Mucosa of gallbladder (tissue), 1 donor: Measurements from ENCODE around the gene PCK2. TPM values are rescaled to one million over a fixed set of nuclear protein-coding genes. Genes with fewer than 3 reads are reported as not detected.
"Not testable (repeated sequence)": the region's sequence is repeated elsewhere in the genome, so short reads cannot be mapped to it uniquely, and the experiment has no call there.

Experiments used
- DNase-seq: peaks from one replicate; pipeline ENCODE4 v3.0.0-alpha.2; 2020; ENCODE audit warnings: low spot score
- total RNA-seq: library from RNA; stranded (reverse); gene quantifications from one replicate; pipeline ENCODE4 v1.2.1, GENCODE V29; 2021
- donor health status: DM: no; HTN: no; CAD: no.

PCK2 gene
- total RNA-seq, 1 donor from 2014 or later: 28.9 TPM

DNA sequence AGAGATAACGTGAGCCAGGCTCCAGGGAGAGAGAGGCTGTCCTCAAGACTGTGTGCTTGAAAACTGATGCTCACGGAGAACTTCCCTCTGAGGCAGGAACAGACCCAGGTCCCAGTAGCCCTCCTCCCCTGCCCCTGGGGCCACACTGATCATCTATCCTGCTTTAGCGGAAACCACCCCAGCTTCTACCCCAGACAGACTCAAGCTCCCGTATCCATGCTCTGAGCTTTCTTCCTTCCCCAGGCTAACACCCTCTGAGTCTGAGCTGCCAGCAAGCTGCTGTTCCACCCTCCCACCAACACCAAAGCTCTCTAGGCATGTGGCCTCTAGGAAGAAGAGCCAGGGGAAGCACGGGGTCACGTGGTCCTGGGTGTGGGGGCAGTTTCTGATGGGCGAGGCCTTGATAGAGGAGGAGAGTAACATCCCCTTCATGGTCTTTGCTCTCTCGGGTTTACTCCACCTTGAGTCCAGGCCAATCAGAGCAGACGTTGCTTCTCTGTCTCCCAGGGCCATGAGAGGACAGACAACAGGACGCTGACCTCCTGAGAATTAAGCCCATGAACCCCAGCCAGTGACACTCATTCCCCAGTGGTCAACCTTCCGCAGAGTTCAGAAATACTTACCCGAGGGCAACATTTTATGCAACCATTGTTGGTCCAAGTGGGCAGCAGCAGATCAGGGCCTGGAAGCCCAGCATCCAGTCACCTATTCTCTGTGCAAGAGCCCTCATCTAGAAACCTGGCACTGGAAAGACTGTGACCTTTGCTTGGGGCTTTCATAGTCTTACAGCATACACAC, 1.4 kb downstream of the PCK2 start:
- DNase-seq: no peak

DNA sequence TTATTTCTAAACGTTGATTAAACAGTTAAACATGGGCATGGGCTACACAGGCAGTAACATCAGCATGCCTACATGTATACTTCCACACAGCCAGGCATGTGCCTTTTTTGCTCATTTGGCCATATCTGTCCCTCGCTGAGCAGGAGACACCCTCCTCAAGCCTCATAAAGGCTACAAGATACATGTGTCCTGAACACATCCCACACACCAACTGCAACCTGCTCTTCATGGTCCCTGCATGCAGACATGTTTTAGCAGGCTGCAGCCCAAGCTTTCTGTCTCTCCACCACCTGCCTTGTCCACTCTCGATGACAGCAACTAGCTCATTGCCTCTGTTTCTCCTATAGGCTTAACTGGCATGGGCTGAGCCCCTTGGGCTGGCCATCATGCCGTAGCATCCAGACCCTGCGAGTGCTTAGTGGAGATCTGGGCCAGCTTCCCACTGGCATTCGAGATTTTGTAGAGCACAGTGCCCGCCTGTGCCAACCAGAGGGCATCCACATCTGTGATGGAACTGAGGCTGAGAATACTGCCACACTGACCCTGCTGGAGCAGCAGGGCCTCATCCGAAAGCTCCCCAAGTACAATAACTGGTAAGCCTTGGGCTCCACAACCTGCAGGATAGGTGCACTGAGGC, 2.6 kb downstream of the PCK2 start:
- no peak for DNase-seq

DNA sequence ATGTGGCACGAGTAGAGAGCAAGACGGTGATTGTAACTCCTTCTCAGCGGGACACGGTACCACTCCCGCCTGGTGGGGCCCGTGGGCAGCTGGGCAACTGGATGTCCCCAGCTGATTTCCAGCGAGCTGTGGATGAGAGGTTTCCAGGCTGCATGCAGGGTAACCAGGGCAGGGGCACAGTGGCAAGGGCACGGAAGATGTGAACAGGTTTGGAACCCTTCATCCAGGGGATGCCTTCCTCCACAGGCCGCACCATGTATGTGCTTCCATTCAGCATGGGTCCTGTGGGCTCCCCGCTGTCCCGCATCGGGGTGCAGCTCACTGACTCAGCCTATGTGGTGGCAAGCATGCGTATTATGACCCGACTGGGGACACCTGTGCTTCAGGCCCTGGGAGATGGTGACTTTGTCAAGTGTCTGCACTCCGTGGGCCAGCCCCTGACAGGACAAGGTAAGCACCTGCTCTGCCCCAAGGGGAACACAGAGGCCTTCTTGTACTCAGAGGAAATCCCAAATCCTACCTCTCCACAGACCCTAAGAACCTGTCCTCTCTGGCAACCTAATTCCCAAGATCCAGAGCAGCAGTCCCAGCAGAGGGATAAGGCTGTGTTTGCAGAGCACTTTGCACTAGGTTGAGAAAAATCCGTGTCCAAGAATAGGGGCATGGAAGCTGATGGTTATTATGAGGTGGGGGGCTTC, 4.3 kb downstream of the PCK2 start:
- no peak for DNase-seq

GRCh38 chr14:24098927-24099813, 5.1 kb downstream of the PCK2 start:
- DNase-seq: no peak

DNA sequence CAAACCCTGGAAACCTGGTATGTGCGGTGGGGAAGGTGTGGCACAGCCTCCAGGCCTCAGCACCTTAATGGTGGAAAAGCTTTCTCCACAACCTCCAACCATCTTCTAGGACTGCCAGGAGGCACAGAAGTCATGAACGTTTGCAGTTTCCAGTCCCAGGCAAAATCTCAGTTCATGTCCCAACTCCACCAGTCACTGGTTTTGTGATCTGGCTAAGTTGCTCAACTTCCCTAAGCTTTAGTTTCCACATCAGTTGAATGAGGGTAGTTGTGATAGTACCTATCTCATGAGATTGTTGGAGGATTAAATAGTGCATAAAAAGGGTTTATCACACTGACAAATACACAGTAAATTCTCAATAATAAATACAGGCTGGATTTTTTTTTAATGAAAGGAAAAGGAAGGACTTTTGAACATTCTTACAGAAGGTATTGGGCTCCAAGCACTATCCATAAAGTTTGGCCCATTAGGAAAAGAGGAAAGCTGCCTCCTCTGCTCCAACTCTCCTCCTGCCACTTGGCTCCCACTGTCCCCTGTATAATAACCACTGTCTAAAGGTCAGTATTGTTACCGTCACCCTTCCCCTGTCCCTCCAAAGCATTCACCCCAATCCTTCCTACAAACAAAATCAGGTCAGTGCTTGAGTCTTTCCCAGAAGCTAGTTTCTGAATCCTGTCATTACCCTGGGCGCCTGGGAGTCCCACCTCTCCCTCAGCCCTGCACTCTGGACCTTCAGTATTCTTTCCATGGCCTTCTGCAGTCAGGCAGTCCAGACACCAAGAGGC, 6.3 kb downstream of the PCK2 start:
- no peak for DNase-seq

GRCh38 chr14:24100982-24101494, 6.9 kb downstream of the PCK2 start:
- no peak for DNase-seq

DNA sequence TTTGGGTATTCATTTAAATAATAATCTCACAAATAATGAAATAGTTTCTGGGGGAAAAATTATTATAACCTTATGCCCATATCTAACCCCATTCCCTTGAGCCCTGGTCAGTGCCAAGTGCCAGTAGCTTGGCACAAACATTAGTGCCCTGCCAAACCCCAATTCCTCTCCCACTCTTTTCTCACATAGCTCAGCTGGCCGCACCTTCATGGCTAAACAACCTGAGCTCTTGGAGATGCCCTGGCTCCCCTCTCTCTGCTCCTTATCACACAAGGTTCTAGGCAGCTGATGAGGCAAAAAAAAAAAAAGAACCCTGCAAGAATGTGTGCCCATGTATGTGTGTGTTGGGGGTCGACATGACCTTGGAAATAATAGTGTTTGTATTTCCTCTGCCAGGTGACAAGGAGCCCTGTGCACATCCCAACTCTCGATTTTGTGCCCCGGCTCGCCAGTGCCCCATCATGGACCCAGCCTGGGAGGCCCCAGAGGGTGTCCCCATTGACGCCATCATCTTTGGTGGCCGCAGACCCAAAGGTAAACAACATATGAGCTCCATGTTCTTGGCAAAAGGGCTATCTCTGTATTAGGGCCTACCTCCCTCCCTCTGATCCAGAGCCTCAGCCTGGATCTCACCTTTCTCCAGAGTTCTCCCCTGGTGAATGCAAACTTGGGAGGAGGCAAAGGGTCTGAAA, 8.4 kb downstream of the PCK2 start:
- no peak for DNase-seq

- no peak for DNase-seq
These were observed 9.3 kb downstream of the PCK2 start for GRCh38 chr14:24103451-24103850.

- DNase-seq: not testable (repeated sequence)
These were observed 11.6 kb downstream of the PCK2 start for GRCh38 chr14:24105609-24106239.

GRCh38 chr14:24106672-24107271, 12.7 kb downstream of the PCK2 start:
- DNase-seq: no peak

GRCh38 chr14:24108336-24108874, 14.3 kb downstream of the PCK2 start:
- no peak for DNase-seq

DNA sequence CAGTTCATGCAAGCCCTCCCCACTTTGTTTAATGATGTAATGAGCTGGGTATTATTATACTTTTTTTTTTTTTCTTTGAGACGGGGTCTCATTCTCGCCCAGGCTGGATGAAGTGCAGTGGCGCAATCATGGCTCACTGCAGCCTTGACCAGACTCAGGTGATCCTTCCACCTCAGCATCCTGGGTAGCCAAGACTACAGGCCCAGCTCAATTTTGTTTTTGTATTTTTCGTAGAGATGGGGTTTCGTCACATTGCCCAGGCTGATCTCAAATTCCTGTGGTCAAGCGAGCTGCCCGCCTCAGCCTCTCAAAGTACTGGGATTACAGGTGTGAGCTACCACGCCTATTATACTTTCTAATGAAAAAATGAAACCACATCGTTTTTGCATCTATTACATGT, 15.9 kb downstream of the PCK2 start:
- no peak for DNase-seq

GRCh38 chr14:24110523-24110922, 16.4 kb downstream of the PCK2 start:
- DNase-seq: no peak

DNA sequence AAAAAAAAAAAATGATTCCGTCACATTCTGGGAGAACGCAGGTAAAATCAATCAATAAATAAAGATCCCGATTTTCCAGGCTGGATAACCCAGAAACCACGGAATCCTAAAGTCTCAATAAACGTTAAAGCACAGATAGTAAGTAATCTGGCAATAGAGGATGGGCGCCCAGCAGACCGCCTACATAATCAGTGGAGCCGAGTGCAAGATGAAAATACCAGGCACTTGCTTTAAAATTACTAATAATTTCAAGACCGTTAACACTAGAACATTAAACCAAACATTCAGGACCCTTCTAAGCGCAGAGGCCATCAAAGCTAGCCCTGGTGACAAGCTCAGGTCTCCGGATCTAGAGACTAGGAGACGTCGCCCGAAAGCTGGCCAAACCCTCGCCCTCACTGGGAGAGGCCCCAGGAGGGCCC, 19.3 kb downstream of the PCK2 start:
- DNase-seq: no peak

DNA sequence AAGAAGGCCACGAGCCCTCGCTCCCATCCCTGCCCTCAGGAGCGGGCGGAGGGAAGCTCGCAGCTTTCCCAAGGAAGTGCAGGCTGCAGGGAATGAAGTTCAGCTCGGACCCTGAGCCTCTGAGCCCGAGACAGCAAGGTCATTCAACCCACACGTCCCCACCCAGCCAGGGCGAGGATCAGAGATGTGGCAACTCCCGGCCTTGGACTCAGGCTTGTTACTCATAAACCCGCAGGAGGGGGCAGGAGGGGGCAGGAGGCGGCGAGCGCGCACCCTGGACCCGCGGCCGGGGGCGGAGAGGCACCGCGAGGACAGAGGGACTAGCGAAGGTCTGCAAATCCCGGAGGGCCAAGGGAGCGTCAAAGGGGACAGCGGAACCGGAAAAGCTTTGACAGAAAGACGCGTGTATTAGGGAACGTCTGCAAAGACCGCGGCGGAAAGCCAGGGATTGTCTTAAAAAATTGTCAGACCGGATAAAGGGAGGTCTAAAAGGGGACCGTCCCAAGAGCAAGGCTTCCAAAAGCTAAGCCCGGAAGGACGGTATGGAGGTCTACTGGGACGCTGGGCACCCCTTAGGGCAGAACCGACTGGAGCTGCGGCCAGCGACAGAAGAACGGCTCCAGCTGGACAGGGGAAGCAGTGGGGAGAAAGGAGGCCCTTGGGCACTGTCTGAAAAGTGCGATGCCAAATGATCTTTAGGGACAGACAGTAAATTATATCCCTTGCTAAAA, 19.9 kb downstream of the PCK2 start:
- DNase-seq: peak; percentile 87

GRCh38 chr14:24114532-24115421, 20.7 kb downstream of the PCK2 start, which contains the start of the genes DCAF11 and NRL:
Gene DCAF11, plus strand, starts transcription at chr14:24114777. Its CDS starts 818 bp downstream, at chr14:24115595.
Gene NRL, minus strand, starts transcription at chr14:24114949. Its CDS starts 32,101 bp downstream, at chr14:24082848.
- DNase-seq: peak; percentile 99
